HL-60 (cell line): Measurements from ENCODE around the gene TUNAR.

Source experiments
- DNase-seq, 2 experiments: peaks; one replicate each; pipeline ENCODE4 v3.0.0-alpha.2; 2010 to 2020; ENCODE audit warnings: low read depth in 1 of 2, low spot score in 1 of 2
- H3K27ac ChIP-seq: fragments of 250-450 bp; sonication (Bioruptor Pico); replicated peaks from 2 replicates; pipeline ENCODE4 v1.5.1; 2020; ENCODE audit warnings: mild to moderate bottlenecking, moderate library complexity
- H3K27me3 ChIP-seq: fragments of 250-450 bp; sonication (Bioruptor Pico); 2 replicates; pipeline ENCODE4 v1.5.1; 2021; ENCODE audit warnings: mild to moderate bottlenecking, moderate library complexity; ENCODE audit not compliant: insufficient read depth, poor library complexity, severe bottlenecking
- H3K4me3 ChIP-seq: replicated peaks from 2 replicates; pipeline ENCODE4 v1.5.1; 2011; ENCODE audit warnings: mild to moderate bottlenecking, control low read depth, low read length; ENCODE audit not compliant: insufficient read depth
- GABPA ChIP-seq: IDR thresholded peaks from 2 replicates; pipeline ENCODE4 v1.6.1; 2012; ENCODE audit warnings: low read depth
- POLR2AphosphoS5 ChIP-seq: IDR thresholded peaks from 2 replicates; pipeline ENCODE4 v1.6.1; 2012; ENCODE audit warnings: low read depth
- SPI1 ChIP-seq: IDR thresholded peaks from 2 replicates; pipeline ENCODE4 v1.6.1; 2012; ENCODE audit warnings: low read depth, mild to moderate bottlenecking, borderline replicate concordance
- TF ChIP-seq, protein P1 (sequence below): IDR thresholded peaks from 2 replicates; pipeline ENCODE4 v1.6.1; 2012; ENCODE audit warnings: low read depth; ENCODE audit not compliant: insufficient replicate concordance
- TF ChIP-seq, protein P2 (sequence below): IDR thresholded peaks from one replicate; pipeline ENCODE4 v1.5.1; 2011; ENCODE audit warnings: low read length, control low read depth, inconsistent platforms; ENCODE audit not compliant: insufficient read depth

Gene TUNAR

DNA sequence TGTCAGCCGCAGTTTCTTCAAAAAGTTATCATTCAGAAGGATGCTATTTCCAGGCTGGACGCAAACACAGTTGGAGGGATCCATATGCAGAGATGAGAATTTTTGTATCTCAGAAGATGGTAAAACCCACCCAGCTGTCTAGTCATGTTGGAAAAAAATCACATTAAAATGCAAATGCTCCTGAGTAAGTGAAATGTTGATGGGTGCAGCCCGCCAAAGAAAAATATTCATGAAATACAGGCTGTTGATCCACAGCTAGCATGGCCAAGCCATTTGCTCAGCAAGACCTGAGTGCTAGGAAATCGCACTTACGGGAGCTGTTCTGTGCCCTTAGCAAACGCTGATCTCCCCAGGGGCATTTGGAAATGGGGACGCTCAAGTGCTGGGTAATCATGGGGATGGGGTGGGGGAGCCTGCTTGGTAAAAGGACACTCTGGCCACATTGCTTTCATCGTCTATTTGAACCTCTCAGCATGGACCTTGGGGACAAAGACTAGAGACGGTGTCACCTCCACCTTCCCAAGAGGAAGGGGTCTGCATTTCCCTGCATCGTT, 25.7 kb downstream of the TUNAR start:
- H3K4me3 ChIP-seq, result no peak overlapping the region
- DNase-seq, result no peak
- H3K27me3 ChIP-seq, result no peaks in the 10 kb centered on the region
- no peak for TF ChIP-seq POLR2AphosphoS5
- TF ChIP-seq, protein P1, sequence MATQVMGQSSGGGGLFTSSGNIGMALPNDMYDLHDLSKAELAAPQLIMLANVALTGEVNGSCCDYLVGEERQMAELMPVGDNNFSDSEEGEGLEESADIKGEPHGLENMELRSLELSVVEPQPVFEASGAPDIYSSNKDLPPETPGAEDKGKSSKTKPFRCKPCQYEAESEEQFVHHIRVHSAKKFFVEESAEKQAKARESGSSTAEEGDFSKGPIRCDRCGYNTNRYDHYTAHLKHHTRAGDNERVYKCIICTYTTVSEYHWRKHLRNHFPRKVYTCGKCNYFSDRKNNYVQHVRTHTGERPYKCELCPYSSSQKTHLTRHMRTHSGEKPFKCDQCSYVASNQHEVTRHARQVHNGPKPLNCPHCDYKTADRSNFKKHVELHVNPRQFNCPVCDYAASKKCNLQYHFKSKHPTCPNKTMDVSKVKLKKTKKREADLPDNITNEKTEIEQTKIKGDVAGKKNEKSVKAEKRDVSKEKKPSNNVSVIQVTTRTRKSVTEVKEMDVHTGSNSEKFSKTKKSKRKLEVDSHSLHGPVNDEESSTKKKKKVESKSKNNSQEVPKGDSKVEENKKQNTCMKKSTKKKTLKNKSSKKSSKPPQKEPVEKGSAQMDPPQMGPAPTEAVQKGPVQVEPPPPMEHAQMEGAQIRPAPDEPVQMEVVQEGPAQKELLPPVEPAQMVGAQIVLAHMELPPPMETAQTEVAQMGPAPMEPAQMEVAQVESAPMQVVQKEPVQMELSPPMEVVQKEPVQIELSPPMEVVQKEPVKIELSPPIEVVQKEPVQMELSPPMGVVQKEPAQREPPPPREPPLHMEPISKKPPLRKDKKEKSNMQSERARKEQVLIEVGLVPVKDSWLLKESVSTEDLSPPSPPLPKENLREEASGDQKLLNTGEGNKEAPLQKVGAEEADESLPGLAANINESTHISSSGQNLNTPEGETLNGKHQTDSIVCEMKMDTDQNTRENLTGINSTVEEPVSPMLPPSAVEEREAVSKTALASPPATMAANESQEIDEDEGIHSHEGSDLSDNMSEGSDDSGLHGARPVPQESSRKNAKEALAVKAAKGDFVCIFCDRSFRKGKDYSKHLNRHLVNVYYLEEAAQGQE, result no peak
- no peak for TF ChIP-seq SPI1
- TF ChIP-seq GABPA, result no peak
- TF ChIP-seq, protein P2, sequence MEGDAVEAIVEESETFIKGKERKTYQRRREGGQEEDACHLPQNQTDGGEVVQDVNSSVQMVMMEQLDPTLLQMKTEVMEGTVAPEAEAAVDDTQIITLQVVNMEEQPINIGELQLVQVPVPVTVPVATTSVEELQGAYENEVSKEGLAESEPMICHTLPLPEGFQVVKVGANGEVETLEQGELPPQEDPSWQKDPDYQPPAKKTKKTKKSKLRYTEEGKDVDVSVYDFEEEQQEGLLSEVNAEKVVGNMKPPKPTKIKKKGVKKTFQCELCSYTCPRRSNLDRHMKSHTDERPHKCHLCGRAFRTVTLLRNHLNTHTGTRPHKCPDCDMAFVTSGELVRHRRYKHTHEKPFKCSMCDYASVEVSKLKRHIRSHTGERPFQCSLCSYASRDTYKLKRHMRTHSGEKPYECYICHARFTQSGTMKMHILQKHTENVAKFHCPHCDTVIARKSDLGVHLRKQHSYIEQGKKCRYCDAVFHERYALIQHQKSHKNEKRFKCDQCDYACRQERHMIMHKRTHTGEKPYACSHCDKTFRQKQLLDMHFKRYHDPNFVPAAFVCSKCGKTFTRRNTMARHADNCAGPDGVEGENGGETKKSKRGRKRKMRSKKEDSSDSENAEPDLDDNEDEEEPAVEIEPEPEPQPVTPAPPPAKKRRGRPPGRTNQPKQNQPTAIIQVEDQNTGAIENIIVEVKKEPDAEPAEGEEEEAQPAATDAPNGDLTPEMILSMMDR, result no peak
- H3K27ac ChIP-seq, result no peak overlapping the region

DNA sequence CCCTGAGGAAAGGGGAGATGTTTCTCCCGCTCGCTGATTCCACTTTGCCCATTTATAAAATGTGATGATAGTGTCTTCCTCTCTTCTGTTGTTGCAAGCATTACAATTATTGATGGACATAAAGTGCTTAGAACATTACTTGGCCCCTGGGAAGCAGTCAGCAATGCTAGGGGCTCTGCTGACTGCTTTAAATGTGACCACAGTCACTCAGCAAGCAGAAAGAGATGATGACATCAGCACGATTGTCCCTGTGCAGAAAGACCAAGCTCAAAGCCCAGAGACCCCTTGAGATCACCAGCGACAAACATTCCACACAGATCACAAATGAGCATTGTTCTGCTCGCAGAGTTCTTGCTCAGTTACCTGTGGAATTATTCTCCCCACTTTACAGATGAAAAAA, 26.5 kb downstream of the TUNAR start:
- Histone ChIP-seq H3K27me3 (no peaks in the 10 kb centered on the region), H3K4me3 (no peak overlapping the region), H3K27ac (no peak overlapping the region)
- TF ChIP-seq POLR2AphosphoS5 (no peak), GABPA (no peak), SPI1 (no peak)
- TF ChIP-seq, protein P1, result no peak
- TF ChIP-seq, protein P2, result no peak
- DNase-seq, result no peak

DNA sequence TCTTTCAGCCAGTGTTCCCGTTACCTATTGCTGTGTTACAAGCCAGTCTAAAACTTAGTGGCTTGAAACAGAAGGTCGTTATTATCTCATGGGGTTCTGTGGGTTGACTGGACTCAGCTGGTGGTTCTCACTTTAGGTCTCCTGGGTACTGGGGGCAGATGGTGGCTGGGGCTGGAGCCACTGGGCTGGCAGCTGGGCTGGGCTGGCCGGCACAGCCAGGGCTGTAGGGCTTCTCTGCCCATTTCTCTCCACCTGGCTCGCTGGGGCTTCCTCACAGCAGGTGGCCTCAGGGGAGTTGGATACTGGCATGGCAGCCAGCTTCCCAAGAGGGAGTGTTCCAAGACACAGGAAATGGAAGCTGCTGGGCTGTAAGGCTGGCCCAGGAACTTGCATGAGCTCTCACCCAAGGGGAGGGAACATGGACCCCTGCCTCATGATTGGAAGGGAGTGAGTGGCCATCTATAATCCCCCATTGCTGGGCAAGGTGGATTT, 27.0 kb downstream of the TUNAR start:
- no peak overlapping the region for H3K4me3 ChIP-seq
- H3K27ac ChIP-seq, result no peak overlapping the region
- TF ChIP-seq GABPA, result no peak
- TF ChIP-seq, protein P2, result no peak
- no peak for DNase-seq
- no peaks in the 10 kb centered on the region for H3K27me3 ChIP-seq

DNA sequence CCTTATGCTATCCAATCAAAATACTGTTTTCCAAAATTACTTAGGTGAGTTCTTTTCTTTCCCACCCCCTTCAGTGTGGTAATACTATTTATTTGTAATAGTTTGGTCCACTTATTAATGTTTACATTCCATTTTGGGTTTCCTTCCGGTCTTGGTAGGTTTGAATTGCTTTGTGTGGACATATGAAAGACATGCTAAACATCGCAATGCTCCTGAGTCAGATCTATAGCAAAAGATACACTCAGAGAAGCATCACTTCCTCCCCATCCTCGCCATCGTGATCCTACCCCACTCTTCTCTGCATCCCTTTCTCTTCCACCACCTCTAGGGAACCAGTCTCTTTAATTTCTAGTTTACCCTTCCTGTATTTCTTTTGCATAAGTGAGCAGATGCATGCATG, 30.0 kb downstream of the TUNAR start:
- TF ChIP-seq, protein P2, result no peak
- no peak for TF ChIP-seq POLR2AphosphoS5
- TF ChIP-seq, protein P1, result no peak
- TF ChIP-seq GABPA, result no peak
- TF ChIP-seq SPI1, result no peak
- no peaks in the 10 kb centered on the region for H3K27me3 ChIP-seq
- H3K27ac ChIP-seq, result no peak overlapping the region
- H3K4me3 ChIP-seq, result no peak overlapping the region
- no peak for DNase-seq
